Testis (tissue), 3 donors: Measurements from ENCODE around the gene TNNI2. TPM values are rescaled to one million over a fixed set of nuclear protein-coding genes. Genes with fewer than 3 reads are reported as not detected.

Source experiments
- DNase-seq: peaks from one replicate; pipeline ENCODE4 v3.0.0-alpha.2; 2019
- H3K27ac ChIP-seq, 2 donors: fragments of 200-600 bp; sonication (generic); one replicate each; pipeline ENCODE4 v1.5.1; 2019
- H3K27me3 ChIP-seq: fragments of 200-600 bp; sonication (generic); one replicate; pipeline ENCODE4 v1.5.1; 2019
- H3K36me3 ChIP-seq: fragments of 200-600 bp; sonication (generic); one replicate; pipeline ENCODE4 v1.5.1; 2017; ENCODE audit warnings: low read depth; ENCODE audit errors: missing control alignments
- H3K4me1 ChIP-seq: fragments of 200-600 bp; sonication (generic); one replicate; pipeline ENCODE4 v1.5.1; 2019
- H3K4me3 ChIP-seq, 2 donors: fragments of 200-600 bp; sonication (generic); one replicate each; pipeline ENCODE4 v1.5.1; 2017 to 2019
- H3K9me3 ChIP-seq: fragments of 200-600 bp; sonication (generic); one replicate; pipeline ENCODE4 v1.5.1; 2017
- POLR2A ChIP-seq: fragments of 450-650 bp; IDR thresholded peaks from one replicate; pipeline ENCODE4 v1.6.1; 2017; ENCODE audit warnings: antibody characterized with exemption, mild to moderate bottlenecking, moderate library complexity
- WGBS, 2 donors: methylation state at CpG; one replicate each; pipeline ENCODE4 v1.1.5; 2018; 5-methylcytosine and 5-hydroxymethylcytosine counted together
- intact Hi-C: fragments of 100-400 bp; cut with DNase I; formaldehyde crosslinking; loops from one replicate; pipeline ENCODE4 v1.15.1; 2023; ENCODE audit warnings: low total_unique reads
- polyA plus RNA-seq: library from polyadenylated mRNA; stranded (reverse); fragments of 350-450 nt; fragmentation: Illumina TruSeq; extraction: RNeasy Lipid Tissue Mini Kit (QIAGEN cat#74804); gene quantifications from one replicate; pipeline ENCODE4 v1.2.3, GENCODE V29; 2014; ENCODE audit warnings: low read depth, low replicate concordance; ENCODE audit not compliant: insufficient read depth
- total RNA-seq, 2 donors: library from RNA; depleted of rRNA; stranded (reverse); fragments of >200 nt; gene quantifications; one replicate each; pipeline ENCODE4 v1.2.3, GENCODE V29; 2016
- TF ChIP-seq, protein P1 (sequence below), 3 experiments: fragments of 450-650 bp in 2 of 3; fragments of 200-600 bp in 1 of 3; sonication (generic) in 1 of 3; IDR thresholded peaks; one replicate each; pipeline ENCODE4 v1.5.1; 2016 to 2019; ENCODE audit warnings: antibody characterized with exemption in 3 of 3, mild to moderate bottlenecking in 2 of 3, moderate library complexity in 1 of 3

Gene TNNI2
- total and polyA plus RNA-seq, 3 donors from 2014 or later, result 8.6 TPM; not detected in 2

DNA sequence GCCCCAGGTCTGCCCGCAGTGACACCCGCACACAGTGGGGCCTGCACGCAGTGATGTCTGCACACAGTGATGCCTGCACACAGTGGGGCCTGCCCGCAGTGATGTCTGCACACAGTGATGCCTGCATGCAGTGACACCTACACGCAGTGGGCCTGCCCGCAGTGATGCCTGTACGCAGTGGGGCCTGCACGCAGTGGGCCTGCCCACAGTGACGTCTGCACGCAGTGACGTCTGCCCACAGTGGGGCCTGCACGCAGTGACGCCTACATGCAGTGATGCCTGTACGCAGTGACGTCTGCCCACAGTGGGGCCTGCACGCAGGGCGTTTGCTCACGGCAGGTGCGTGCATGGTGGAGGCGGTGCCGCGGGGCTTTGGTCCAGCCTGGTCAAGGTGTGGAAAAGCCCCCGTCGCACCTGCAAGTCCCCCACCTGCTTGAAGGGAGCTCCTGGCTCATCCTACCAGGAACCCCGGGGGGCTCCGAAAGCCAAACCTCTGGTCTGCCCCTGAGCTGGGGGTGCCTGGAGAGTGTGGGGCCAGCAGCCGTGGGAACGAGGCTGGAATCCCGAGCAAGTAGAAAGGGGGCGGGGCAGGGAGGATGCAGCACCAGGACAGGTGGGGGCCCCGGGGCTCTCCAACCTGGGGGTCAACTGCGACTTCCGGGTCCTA is 12.9 kb upstream of the TNNI2 start:
- Histone ChIP-seq H3K4me1 (peaks cover 17% of the 10 kb centered on the region), H3K4me3 (no peak overlapping the region), H3K27me3 (no peaks in the 10 kb centered on the region), H3K36me3 (no peaks in the 10 kb centered on the region), H3K27ac (peak overlapping the region; percentile 63 to 64), H3K9me3 (no peaks in the 10 kb centered on the region)
- no peak for DNase-seq
- TF ChIP-seq, protein P1, sequence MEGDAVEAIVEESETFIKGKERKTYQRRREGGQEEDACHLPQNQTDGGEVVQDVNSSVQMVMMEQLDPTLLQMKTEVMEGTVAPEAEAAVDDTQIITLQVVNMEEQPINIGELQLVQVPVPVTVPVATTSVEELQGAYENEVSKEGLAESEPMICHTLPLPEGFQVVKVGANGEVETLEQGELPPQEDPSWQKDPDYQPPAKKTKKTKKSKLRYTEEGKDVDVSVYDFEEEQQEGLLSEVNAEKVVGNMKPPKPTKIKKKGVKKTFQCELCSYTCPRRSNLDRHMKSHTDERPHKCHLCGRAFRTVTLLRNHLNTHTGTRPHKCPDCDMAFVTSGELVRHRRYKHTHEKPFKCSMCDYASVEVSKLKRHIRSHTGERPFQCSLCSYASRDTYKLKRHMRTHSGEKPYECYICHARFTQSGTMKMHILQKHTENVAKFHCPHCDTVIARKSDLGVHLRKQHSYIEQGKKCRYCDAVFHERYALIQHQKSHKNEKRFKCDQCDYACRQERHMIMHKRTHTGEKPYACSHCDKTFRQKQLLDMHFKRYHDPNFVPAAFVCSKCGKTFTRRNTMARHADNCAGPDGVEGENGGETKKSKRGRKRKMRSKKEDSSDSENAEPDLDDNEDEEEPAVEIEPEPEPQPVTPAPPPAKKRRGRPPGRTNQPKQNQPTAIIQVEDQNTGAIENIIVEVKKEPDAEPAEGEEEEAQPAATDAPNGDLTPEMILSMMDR (IDR thresholded peaks at IDR 0.05), result no peak
- no peak for TF ChIP-seq POLR2A
- intact Hi-C loops, result no loop called here
- WGBS, 2 donors, result 87 to 93% methylated on average over 18 to 33 of the region's 33 CpGs

DNA sequence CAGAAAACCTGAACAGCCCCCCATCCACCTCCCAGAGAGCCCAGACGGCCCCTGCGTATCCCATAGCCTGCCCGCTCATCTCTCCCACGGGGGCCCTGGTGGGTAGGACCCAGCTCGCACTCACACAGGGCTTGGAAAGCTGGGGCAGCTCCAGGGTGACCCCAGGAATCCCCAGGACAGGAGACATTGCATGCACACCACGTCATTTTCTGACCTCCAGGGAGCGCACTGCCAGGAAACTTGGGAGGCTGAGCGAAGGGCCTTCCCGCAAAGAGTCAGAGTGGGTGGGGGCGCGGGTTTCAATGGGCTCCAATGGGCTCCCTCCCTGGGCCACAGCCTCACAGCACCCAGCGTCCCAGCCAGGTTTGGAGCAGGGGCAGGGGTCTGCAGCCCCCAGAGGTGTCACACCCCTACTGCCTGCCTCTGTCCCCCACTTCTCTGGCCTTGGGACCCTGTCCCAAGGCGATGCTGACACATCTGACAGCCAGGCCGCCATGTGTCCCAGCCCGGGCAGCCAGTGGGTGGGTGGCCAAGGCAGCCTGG is 12.2 kb upstream of the TNNI2 start:
- DNase-seq, result peak; percentile 53
- no peaks in the 10 kb centered on the region for H3K27me3 ChIP-seq
- peak overlapping the region; percentile 63 to 64 for H3K27ac ChIP-seq
- peaks cover 17% of the 10 kb centered on the region for H3K4me1 ChIP-seq
- no peaks in the 10 kb centered on the region for H3K9me3 ChIP-seq
- TF ChIP-seq, protein P1 (IDR thresholded peaks at IDR 0.05), result no peak
- no peak for TF ChIP-seq POLR2A
- WGBS, 2 donors, result 77 to 82% methylated on average over 10 to 15 of the region's 15 CpGs
- no peaks in the 10 kb centered on the region for H3K36me3 ChIP-seq
- intact Hi-C loops, result no loop called here
- no peak overlapping the region for H3K4me3 ChIP-seq

DNA sequence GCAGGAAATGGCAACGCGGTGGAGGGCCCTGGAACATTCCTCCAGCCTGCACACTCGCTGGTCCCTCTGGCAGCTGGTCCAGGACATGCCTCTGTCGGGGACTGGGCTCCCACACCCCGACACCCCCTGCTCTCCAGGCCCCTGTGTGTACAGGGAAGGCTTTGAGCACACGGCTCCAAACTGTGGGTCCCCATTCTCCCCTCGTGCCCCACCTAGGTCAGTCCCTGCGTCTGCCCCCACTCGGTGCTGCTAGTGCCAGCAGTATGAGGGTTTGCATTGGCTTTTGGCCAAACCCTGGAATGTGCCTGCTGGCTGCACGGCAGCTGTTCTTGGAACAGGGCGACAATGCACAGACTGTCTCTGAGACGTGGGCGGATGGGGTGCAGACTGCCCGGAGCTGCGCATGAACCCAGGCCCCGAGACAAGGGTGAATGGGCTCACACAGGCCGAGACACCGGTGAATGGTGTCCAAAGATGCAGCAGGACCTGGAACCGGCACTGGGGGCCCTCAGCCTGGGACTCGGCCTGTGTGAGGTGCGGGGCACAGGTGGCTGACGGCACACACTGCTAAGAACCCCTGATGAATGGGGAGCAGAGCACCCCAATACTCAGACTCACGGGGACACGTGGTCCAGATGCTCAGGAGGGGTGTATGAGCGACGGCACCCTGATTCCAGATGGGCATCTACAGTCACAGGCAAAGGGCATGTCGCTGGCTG is 11.5 kb upstream of the TNNI2 start:
- H3K27ac ChIP-seq, result peak overlapping the region; percentile 63 to 64

DNA sequence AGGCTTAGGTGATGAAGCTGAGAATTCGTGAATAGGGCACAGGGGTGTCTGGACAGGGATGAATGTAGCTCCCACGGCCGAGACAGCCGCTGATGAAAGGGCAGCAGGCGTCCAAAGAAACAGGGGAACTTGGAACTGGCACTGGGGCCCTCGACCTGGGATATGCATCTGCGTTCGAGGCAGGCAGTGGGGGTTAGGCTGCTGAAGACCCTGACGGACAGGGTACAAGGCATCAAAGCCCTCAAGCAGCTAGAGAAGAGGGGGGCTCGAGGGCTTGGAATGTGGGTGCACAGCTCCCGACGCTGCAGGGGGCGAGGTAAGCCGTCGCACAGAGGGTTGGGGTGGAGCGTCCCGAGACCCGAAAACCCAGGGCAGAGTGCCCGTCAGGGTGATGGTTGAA is 10.8 kb upstream of the TNNI2 start:
- intact Hi-C loops, result no loop called here
- TF ChIP-seq POLR2A, result no peak
- TF ChIP-seq, protein P1 (IDR thresholded peaks at IDR 0.05), result no peak
- H3K4me1 ChIP-seq, result peaks cover 21% of the 10 kb centered on the region
- WGBS, 2 donors, result 79 to 89% methylated on average over 19 of the region's 19 CpGs
- H3K27me3 ChIP-seq, result no peaks in the 10 kb centered on the region
- no peaks in the 10 kb centered on the region for H3K9me3 ChIP-seq
- no peak overlapping the region for H3K4me3 ChIP-seq
- H3K36me3 ChIP-seq, result no peaks in the 10 kb centered on the region
- no peak overlapping the region for H3K27ac ChIP-seq
- DNase-seq, result no peak

More for the DNA sequence above, 11.5 kb upstream of the TNNI2 start:
- H3K4me3 ChIP-seq, result no peak overlapping the region
- 51 to 82% methylated on average over 10 to 24 of the region's 27 CpGs for WGBS, 2 donors
- peak; percentile 92 for DNase-seq
- TF ChIP-seq, protein P1 (IDR thresholded peaks at IDR 0.05), result no peak
- TF ChIP-seq POLR2A, result no peak
- intact Hi-C loops, result no loop called here
- H3K36me3 ChIP-seq, result no peaks in the 10 kb centered on the region
- no peaks in the 10 kb centered on the region for H3K9me3 ChIP-seq
- peaks cover 20% of the 10 kb centered on the region for H3K4me1 ChIP-seq
- H3K27me3 ChIP-seq, result no peaks in the 10 kb centered on the region
